GM19239 (cell line): ENCODE measurements around the gene IVL.

Source experiments
- DNase-seq: peaks from one replicate; pipeline ENCODE4 v3.0.0; 2011; ENCODE audit warnings: low spot score; ENCODE audit not compliant: insufficient read length
- FAIRE-seq: peaks from 2 replicates; lab custom pipeline; 2011; peaks lifted over from hg19 to GRCh38; lab: Jason Lieb, UNC

IVL gene, protein sequence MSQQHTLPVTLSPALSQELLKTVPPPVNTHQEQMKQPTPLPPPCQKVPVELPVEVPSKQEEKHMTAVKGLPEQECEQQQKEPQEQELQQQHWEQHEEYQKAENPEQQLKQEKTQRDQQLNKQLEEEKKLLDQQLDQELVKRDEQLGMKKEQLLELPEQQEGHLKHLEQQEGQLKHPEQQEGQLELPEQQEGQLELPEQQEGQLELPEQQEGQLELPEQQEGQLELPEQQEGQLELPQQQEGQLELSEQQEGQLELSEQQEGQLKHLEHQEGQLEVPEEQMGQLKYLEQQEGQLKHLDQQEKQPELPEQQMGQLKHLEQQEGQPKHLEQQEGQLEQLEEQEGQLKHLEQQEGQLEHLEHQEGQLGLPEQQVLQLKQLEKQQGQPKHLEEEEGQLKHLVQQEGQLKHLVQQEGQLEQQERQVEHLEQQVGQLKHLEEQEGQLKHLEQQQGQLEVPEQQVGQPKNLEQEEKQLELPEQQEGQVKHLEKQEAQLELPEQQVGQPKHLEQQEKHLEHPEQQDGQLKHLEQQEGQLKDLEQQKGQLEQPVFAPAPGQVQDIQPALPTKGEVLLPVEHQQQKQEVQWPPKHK

DNA sequence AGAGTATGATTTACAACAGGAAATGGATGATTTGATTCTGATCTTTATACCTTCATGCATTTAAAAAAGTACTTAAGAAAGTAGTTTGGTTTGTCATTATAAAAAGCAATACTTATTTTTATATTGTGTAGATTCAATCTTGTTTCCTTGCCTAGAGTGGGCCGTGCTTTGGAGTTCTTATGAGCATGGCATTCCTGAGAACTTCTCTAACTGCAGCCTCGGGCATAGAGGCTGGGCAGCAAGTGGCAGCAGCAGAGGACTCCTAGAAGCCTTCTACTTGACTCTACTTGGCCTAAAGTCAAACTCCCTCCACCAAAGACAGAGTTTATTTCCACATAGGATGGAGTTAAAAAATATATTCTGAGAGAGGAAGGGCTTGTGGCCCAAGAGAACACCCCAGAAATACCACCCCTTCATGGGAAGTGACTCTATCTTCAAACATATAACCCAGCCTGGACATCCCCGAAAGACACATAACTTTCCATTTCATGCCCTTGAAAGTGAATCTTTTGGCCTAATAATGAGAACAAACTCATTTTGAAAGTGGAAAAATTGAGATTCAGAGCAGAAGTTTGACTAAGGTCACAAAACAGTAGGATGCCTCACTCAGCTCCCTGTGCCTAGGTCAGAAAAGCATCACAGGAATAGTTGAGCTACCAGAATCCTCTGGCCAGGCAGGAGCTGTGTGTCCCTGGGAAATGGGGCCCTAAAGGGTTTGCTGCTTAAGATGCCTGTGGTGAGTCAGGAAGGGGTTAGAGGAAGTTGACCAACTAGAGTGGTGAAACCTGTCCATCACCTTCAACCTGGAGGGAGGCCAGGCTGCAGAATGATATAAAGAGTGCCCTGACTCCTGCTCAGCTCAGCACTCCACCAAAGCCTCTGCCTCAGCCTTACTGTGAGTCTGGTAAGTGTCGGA is at the start of gene IVL:
TSS of gene IVL (plus strand) at position 861 of the 916 bp plus-strand sequence. CDS start 1,252 bp downstream, outside the sequence.
- DNase-seq (no peak), FAIRE-seq (no peak)

DNA sequence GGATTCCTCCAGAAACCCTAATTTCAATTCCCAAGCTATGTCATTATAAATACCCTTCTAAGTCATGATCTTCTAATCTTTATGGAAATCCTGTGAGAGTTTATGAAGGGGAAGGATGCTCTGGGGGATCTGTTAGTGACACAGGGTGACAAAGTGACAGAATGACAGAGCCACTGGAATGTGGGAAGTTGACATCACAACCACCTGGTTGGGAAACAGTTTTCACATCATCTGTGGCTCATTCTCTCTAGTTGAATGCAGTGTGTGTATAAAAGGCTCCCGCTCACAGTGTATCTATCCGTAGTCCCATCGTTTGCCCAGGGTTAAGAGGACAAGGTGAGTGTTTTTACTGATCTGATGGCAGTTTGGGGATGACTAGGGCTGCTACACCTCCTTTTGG is 48.6 kb upstream of the IVL start, which contains the start of gene LCE7A:
TSS of gene LCE7A (plus strand) at position 301 of the 400 bp plus-strand sequence. CDS start 702 bp downstream, outside the sequence.
- FAIRE-seq (no peak), DNase-seq (no peak)

DNA sequence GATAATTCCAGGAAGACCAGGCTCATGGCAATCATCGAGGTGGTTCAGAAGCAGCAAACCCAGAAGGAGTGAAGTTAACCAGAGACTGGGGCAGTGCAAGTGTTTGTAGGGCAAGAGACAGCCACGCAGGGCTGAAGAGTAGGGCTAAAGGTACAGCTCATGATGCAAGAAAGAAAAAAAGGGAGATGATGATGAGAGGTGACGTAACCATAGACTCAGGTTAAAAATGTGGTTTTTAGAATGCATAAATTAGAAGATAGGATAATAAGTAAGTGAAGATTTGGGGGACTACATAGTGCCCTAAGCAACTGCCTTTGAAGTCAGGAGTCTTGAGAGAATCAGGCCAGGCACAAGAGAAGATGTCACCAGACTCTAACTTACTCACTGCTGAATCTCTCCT is 48.2 kb upstream of the IVL start:
- DNase-seq: no peak
- FAIRE-seq: no peak

DNA sequence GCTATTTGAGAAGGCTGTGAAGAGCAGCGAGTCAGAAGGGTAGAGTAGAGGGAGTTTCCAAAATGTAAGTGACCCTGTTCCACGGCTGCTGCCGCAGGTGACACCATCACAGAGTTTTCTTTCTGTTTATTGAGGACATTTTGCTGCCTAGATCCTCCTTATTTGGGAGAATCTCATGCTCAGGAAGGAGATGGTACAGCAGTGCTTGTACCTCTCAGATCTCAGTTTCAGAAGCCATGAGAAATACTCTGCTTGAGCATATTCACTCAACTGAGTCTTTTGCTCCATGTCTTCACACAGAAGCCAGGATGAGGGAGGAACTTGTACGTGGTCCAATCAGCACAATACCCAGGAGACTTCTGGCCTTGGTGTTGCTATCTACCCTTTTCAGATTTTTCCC is 47.0 kb upstream of the IVL start:
- FAIRE-seq (no peak), DNase-seq (no peak)

DNA sequence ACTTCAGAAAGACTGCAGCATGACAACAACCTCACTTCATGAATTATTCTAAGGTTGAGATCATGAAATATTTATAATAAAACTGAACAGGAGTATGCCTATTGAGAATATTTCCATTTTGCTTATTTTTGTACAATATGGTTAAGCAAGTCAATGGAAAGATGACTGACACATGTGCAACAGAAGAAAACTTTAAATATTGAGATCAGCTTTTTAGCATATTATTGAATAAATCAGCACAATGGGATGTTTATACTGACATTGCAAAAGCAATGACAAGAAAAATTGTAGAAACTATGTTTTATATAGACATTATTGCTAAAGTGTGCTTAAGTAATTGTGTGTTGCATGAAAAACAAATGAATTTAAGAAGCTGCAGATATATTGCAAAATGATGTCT is 43.9 kb upstream of the IVL start:
- FAIRE-seq (no peak), DNase-seq (no peak)

DNA sequence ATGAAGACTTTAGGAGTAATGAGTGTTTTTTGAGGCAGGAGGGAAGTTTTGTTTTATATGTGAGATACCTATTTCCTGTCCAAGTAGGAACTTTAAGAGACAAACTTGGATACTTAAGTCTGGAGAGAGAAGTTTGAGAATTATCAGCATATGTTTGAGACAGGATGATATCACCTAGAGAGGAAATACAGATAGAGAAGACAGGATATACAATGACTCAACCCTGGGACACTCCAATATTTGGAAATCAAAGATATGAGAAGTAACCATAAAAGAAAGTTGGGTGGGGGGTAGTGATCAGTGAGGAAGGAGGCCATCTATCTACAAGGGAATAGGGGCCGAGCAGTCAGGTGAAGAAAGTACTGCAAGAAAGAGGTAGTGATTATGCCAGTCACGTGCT is 42.0 kb upstream of the IVL start:
- FAIRE-seq (no peak), DNase-seq (no peak)

DNA sequence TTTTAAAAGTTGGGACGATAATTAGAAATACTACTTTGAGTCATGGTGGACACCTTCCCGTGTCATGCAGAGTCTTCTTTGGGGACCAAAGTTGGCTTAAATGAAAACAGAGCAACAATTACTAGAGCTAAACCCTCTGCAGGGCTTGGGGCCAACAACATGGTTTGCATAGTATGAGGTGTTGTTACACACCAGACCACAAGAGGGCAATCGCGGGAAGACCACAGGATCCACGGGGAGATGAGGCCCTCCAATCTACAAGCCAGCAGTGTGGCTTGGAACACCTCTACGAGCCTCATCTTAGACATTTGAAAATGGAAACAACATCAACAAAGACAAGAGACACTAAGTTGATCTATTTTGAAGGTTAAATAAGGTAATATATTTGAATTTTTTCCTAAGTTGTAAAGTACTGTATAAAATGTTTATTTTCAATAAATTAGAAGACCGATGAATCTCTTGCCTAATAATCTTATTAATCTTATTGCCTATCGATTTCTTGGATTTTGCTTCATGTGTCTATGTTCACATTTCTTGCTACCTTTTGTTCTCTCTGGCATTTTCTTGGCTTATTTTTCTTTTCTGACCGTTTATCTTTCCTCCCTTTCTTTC is 38.4 kb upstream of the IVL start:
- DNase-seq (peak; percentile 64), FAIRE-seq (peak; percentile 71)

DNA sequence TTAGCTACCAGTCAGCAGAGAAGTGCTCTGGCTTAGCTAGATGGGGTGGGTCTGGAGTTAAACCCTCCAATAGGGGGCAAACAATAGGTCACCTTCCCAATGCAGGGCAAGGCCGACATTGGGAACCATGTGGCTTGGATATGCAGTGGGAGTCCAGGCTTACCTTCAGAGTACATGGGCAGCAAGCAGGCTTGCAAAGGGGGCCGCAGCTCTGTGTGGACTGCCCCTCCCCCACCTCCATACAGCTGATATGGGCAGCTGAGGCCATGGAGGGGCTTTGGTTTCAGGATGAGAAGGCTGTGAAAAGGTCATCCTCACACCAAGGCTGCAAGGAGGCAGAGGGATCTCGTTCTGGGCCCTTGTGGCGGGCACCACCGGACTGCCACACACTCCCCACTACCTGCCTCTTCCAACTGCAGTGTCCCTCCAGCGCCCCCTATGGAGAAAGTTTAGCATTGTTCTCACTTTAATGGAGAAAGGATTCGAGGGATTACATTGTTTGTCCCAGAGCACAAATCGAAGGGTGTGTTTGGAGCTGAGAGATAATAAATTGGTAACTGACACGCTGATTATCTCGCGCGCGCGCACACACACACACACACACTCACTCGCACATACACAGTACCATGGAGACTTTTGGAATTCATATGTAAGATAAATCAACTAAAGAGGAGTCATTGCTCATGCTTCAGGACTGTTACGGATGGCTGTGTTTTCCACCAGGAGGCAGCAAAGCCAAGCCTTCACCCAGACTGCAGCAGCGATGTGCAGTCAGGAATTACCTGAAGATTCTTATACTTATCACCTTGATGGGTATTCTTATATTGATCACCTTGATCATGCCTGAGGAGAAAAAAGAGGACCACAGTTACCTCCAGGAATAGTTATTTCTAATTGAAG is 37.3 kb upstream of the IVL start:
- FAIRE-seq (no peak), DNase-seq (no peak)

DNA sequence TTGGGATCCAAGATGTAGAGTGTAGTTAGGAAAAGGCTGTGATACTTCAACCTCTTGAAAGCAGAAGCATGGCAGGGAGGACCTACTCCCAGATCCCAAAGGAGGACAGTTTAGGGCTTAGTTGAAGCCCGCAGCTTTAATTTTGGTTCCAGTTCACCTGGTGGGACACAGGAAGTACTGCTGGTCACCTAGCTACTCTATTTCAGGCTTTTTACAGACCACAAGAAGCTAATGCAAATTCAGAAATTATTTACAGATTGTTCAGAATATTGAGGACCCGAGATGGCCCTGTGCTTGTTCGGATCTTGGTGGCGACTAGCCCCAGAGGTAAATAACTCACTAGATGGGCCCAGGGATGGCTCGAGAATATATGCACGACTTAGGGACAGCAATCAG is 36.6 kb upstream of the IVL start:
- DNase-seq: no peak
- no peak for FAIRE-seq

DNA sequence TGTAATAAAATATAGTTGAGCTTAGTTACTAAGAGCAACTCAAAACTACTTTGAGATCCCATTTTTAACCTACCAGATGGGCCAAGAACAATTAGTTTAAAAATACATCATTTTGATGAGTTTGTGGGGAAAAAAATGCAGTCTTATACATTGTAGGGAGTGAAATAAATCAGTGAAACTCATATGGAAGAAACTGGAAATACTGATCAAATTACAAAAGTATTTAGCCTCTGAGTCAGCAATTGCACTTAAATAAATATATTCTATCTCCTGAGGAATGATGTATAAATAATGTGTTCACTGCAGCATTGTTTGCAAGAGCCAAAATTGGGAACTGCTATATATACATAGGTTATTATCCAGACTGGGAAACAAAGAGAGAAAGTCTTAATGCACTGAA is 34.9 kb upstream of the IVL start:
- DNase-seq (no peak), FAIRE-seq (no peak)

DNA sequence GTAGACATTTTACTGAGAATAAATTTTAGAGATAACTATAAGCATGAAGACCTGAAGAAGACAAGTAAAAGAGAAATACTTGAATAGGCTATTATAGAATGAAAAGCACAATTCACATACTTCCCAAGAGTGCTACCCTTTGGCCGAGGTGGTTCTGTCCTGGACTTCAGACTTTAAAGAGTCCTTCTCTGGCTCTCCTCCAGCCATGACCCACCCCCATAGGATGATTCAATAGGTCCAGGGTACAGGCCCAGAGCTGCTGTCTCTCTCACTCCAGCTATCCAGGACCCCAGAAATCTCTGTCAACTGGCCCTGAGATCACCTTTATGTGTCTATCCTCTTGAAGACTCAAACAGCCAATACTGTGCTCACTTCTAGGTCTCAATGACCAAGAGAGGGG is 31.5 kb upstream of the IVL start:
- FAIRE-seq (no peak), DNase-seq (no peak)

DNA sequence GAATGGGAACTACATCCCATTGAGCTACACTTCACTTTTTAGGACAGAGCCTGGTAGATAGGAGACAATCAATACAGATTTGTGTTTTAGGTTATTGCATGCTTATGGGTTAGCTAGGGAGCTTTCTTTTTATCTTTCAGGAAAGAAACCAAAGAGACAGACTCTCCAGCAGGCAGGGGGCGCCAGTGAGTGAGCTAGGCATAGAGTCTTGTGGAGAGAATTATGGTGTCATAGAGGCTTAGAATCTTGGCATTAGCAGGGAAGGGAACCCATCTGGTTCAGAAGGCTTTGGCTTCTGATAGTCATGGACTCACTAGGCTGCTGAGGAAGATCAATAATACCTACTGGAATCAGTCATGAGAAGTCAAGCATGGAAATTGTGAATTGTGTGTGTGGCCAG is 30.3 kb upstream of the IVL start, which contains the start of gene SMCP:
TSS of gene SMCP (plus strand) at position 281 of the 400 bp plus-strand sequence. CDS start 6,101 bp downstream, outside the sequence.
- no peak for FAIRE-seq
- no peak for DNase-seq

DNA sequence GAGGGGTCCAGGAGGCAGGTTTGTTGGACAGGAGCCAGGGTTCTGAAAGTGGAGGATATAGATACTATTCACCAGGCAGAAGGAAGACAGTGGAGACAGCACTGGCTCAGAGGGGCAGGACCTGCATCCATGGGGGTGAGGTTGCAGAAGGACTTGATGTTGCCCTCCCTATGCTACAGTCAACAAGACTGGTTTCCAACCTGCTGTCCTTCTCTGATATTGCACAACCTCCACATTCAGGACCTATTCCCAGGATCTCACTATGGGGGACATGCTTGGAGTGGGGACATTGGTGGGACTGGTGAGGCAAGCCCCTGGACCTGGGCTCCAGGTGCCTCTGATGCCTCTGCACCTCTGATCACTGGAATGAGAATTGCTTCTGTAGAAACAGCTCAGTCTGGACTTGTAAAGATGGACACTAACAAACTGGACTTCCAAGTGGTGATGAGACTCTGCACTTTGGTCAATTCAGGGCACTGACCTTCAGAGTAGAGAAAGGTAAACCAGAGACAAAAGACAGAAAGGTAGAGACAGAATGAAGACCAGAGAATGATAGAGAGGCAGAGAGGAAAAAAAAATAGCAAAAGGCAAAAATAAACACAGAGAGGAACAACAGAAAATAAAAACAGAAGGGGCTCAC is 28.7 kb upstream of the IVL start:
- DNase-seq (no peak), FAIRE-seq (no peak)

DNA sequence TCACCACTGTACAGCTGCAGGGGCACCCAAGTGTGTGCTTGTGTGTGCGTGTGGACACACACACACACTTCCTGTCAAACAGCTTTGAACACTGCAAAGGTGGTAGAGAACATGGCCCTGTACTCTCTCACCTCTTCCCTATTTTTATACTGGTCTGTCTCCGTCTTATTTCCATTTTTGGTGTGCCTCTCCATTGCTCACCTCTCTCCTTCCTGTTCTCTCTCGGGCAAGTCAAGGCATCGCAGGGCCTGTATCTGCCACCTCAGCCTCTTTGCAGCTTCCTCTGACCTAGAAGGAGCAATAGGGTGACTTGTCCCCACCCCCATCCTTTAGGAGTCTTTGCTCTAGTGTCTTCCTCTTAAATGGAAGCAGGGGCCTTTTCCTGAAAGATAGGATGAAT is 28.0 kb upstream of the IVL start:
- FAIRE-seq: no peak
- no peak for DNase-seq

DNA sequence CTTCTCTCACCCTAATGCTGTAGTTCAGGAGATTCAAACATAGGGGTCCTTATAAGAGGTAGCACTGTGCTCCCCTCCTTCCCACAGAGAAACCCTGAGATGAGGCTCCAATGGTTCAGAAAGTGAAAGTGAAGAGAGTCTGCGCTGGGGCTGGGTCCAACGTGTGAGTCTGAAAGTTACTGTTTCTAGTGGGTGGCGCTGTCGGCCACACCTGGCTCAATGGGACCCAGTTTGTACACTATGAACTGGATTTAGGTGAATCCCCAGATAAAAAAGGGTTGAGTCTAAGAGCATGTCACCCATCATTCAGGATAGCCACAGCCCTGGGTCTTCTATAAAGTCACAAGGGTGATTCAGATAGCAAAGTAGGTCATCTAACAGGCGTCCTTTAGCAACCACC is 27.4 kb upstream of the IVL start:
- no peak for DNase-seq
- no peak for FAIRE-seq

DNA sequence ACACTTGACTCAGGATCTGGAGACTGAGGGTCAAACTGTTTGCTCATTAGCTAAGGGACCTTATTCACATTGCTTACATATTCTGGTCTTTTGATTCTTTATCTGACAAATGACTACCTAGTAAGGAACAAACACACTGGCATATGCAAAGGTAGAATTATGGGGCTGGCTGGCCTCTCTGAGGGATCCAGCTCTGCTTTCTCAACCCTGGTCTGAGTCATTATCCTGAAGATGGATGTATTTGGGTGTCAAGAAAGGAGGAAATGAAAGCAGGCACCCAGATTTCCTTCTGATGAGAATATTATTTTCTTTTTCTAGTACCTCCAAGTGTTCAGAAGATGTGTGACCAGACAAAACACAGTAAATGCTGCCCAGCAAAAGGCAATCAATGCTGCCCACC is 24.3 kb upstream of the IVL start:
- DNase-seq (no peak), FAIRE-seq (no peak)

DNA sequence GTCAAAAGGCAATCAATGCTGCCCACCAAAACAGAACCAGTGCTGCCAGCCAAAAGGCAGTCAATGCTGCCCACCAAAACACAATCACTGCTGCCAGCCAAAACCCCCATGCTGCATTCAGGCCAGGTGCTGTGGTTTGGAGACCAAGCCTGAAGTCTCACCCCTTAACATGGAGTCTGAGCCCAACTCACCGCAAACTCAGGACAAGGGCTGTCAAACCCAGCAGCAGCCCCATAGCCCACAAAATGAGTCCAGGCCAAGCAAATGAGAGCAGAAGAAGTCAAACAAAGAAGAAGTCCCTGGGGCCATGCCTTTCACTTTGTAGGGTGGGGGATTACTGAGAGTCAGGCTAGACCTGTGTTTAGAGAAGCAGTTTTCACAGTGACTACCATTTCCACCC is 23.8 kb upstream of the IVL start:
- DNase-seq: no peak
- FAIRE-seq: no peak

DNA sequence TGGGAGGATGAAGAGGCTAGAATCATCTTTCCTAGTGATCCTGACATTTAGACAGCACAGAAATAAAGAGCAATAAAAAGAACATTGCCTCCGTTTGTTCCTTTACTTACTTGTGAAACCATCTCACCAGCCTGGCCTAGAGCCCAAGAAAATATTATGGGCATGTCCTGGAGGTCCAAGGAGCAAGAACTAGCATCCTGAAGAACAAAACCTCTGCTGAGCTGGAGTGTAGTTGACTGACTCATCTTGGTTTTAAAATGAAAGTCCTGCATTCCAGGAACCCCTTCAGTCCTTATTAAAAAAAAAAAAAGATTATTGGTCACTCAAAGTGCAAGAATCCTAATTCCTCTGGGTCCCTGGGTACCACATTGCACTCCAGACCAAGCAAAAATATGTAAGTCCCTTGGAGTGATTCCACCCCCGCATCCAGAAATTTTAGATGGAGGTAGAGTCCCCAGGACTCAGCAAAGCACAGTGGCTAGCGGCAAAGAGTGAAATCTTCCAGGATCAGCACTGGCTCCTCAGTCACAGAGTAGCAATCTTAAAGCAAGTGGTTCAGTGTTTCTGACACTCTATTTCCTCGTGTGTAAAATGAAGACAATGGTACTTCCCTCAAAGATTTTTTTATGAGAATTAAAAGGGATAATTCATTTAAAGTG is 23.3 kb upstream of the IVL start:
- DNase-seq: no peak
- FAIRE-seq: no peak
